Neural progenitor cell (in vitro differentiated cells): ENCODE results near the gene NOTCH1. TPM values are rescaled to one million over a fixed set of nuclear protein-coding genes. Genes with fewer than 3 reads are reported as not detected.

ENCODE experiments used
- DNase-seq: peaks from one replicate; pipeline ENCODE4 v3.0.0-alpha.2; 2016; ENCODE audit warnings: low spot score
- H2AFZ ChIP-seq: fragments of 200-600 bp; sonication (generic); replicated peaks from 2 replicates; pipeline ENCODE4 v1.6.1; 2016; ENCODE audit warnings: antibody characterized with exemption
- H3F3A ChIP-seq: fragments of 200-600 bp; sonication (generic); 2 replicates; pipeline ENCODE4 v1.6.1; 2016; ENCODE audit warnings: antibody characterized with exemption, low read depth
- H3K27ac ChIP-seq: fragments of 200-600 bp; sonication (generic); 2 replicates; pipeline ENCODE4 v1.5.1; 2016; ENCODE audit warnings: mild to moderate bottlenecking
- H3K27me3 ChIP-seq: fragments of 200-600 bp; sonication (generic); 2 replicates; pipeline ENCODE4 v1.6.1; 2016; ENCODE audit warnings: mild to moderate bottlenecking, moderate library complexity
- H3K36me3 ChIP-seq: fragments of 200-600 bp; sonication (generic); 2 replicates; pipeline ENCODE4 v1.5.1; 2016
- H3K4me1 ChIP-seq: fragments of 200-600 bp; sonication (generic); 2 replicates; pipeline ENCODE4 v1.6.1; 2016; ENCODE audit warnings: mixed run types
- H3K4me2 ChIP-seq: fragments of 200-600 bp; sonication (generic); 2 replicates; pipeline ENCODE4 v1.6.1; 2016
- H3K4me3 ChIP-seq: fragments of 200-600 bp; sonication (generic); 2 replicates; pipeline ENCODE4 v1.5.1; 2016
- H3K79me2 ChIP-seq: fragments of 200-600 bp; sonication (generic); 2 replicates; pipeline ENCODE4 v1.6.1; 2016; ENCODE audit warnings: low read depth
- H3K9ac ChIP-seq: fragments of 200-600 bp; sonication (generic); 2 replicates; pipeline ENCODE4 v1.6.1; 2016
- H3K9me3 ChIP-seq: fragments of 200-600 bp; sonication (generic); 2 replicates; pipeline ENCODE4 v1.5.1; 2016; ENCODE audit warnings: low read depth
- H4K20me1 ChIP-seq: fragments of 200-600 bp; sonication (generic); 2 replicates; pipeline ENCODE4 v1.6.1; 2016; ENCODE audit warnings: low read depth
- H3K27ac Mint-ChIP-seq: 3 replicates; pipeline ENCODE4 v1.8.0; 2021; ENCODE audit warnings: mixed read lengths
- H3K27me3 Mint-ChIP-seq: 2 replicates; pipeline ENCODE4 v1.8.0; 2022; ENCODE audit warnings: low read depth, mild to moderate bottlenecking, inconsistent platforms, moderate library complexity, mixed read lengths; ENCODE audit not compliant: insufficient read depth
- H3K36me3 Mint-ChIP-seq: 3 replicates; pipeline ENCODE4 v1.8.0; 2021; ENCODE audit warnings: mixed read lengths
- H3K4me1 Mint-ChIP-seq: 3 replicates; pipeline ENCODE4 v1.8.0; 2021; ENCODE audit warnings: mixed read lengths
- H3K4me3 Mint-ChIP-seq: 3 replicates; pipeline ENCODE4 v1.8.0; 2021; ENCODE audit warnings: mild to moderate bottlenecking, moderate library complexity, mixed read lengths
- H3K9me3 Mint-ChIP-seq: 3 replicates; pipeline ENCODE4 v1.8.0; 2020; ENCODE audit warnings: mixed read lengths
- EZH2 ChIP-seq: fragments of 200-600 bp; sonication (generic); IDR thresholded peaks from 2 replicates; pipeline ENCODE4 v1.6.1; 2017; ENCODE audit warnings: antibody characterized with exemption, mild to moderate bottlenecking, moderate library complexity
- EZH2phosphoT487 ChIP-seq: fragments of 200-600 bp; sonication (generic); IDR thresholded peaks from 2 replicates; pipeline ENCODE4 v1.6.1; 2017; ENCODE audit warnings: antibody characterized with exemption
- total RNA-seq: library from RNA; depleted of rRNA; stranded (reverse); fragments of >200 nt; gene quantifications from 2 replicates; pipeline ENCODE4 v1.2.3, GENCODE V29; 2015; ENCODE audit warnings: low replicate concordance
- TF ChIP-seq, protein P1 (sequence below): fragments of 200-600 bp; sonication (generic); IDR thresholded peaks from 2 replicates; pipeline ENCODE4 v1.5.1; 2017; ENCODE audit warnings: antibody characterized with exemption, mild to moderate bottlenecking

The NOTCH1 gene
- total RNA-seq, 1 donor from 2014 or later = 11.7 TPM

DNA sequence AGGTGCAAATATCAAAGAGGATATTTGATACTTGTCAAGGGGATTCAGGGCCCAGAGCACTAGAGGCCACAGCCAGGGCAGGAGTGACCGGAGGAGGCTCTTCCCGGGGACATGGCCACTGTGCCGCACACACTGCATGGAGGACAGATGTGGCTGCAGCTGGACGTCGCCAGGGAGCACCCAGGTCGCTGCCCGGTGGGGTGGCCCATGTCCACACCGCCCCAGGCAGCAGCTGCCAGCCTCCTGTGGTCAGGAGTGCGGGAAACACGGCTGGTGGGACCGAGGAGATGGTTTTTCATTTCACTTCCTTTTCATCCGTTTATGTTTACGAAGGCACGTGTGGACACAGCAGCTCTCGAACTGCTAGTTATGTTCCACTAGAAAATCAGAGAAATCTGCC is 78.1 kb downstream of the NOTCH1 start:
- H3K4me1 Mint-ChIP-seq = no peaks in the 10 kb centered on the region
- no peaks in the 10 kb centered on the region for H3K9me3 Mint-ChIP-seq
- DNase-seq = no peak
- Histone ChIP-seq H2AFZ (no peak overlapping the region), H3K36me3 (peaks cover 4% of the 10 kb centered on the region), H3K27ac (no peak overlapping the region), H3K79me2 (peaks cover 22% of the 10 kb centered on the region), H3K27me3 (no peaks in the 10 kb centered on the region), H3K4me2 (no peak overlapping the region), H3K9ac (no peak overlapping the region), H4K20me1 (peaks cover 48% of the 10 kb centered on the region), H3K4me1 (no peaks in the 10 kb centered on the region), H3F3A (no peaks in the 10 kb centered on the region), H3K9me3 (no peaks in the 10 kb centered on the region), H3K4me3 (no peak overlapping the region)
- H3K4me3 Mint-ChIP-seq = no peak overlapping the region
- H3K27ac Mint-ChIP-seq = no peak overlapping the region
- no peaks in the 10 kb centered on the region for H3K27me3 Mint-ChIP-seq
- H3K36me3 Mint-ChIP-seq = peaks cover 20% of the 10 kb centered on the region
- TF ChIP-seq, protein P1, sequence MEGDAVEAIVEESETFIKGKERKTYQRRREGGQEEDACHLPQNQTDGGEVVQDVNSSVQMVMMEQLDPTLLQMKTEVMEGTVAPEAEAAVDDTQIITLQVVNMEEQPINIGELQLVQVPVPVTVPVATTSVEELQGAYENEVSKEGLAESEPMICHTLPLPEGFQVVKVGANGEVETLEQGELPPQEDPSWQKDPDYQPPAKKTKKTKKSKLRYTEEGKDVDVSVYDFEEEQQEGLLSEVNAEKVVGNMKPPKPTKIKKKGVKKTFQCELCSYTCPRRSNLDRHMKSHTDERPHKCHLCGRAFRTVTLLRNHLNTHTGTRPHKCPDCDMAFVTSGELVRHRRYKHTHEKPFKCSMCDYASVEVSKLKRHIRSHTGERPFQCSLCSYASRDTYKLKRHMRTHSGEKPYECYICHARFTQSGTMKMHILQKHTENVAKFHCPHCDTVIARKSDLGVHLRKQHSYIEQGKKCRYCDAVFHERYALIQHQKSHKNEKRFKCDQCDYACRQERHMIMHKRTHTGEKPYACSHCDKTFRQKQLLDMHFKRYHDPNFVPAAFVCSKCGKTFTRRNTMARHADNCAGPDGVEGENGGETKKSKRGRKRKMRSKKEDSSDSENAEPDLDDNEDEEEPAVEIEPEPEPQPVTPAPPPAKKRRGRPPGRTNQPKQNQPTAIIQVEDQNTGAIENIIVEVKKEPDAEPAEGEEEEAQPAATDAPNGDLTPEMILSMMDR = no peak
- TF ChIP-seq EZH2phosphoT487 (no peak), EZH2 (no peak)

DNA sequence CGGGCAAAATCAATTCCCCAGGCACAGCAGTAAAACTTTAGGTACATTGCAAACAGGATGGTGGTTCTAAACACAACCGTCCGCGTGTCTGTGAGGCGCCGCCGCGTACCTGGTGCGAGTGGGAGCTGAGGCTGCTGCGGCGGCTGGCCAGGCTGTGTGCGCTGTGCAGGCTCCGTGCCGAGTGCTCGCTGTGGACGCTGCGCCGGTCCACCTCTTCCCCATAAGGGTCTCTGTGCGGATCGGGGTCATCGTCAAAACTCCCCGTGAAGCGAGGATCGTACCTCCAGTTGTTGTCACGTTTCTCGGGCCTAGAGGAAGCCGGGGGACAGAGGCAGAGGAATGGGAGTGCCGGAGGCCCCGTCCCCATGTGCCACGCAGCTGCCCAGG is 79.7 kb downstream of the NOTCH1 start:
- Histone ChIP-seq H3K9me3 (no peaks in the 10 kb centered on the region), H3K36me3 (peaks cover 4% of the 10 kb centered on the region), H3K79me2 (peaks cover 7% of the 10 kb centered on the region), H2AFZ (no peak overlapping the region), H3K4me3 (no peak overlapping the region), H4K20me1 (peaks cover 31% of the 10 kb centered on the region), H3K27ac (no peak overlapping the region), H3K9ac (no peak overlapping the region), H3K4me2 (no peak overlapping the region), H3F3A (no peaks in the 10 kb centered on the region), H3K4me1 (no peaks in the 10 kb centered on the region), H3K27me3 (no peaks in the 10 kb centered on the region)
- Mint-ChIP-seq H3K4me3 (no peak overlapping the region), H3K27ac (no peak overlapping the region), H3K36me3 (peaks cover 26% of the 10 kb centered on the region), H3K27me3 (no peaks in the 10 kb centered on the region), H3K4me1 (no peaks in the 10 kb centered on the region), H3K9me3 (no peaks in the 10 kb centered on the region)
- TF ChIP-seq, protein P1 = no peak
- TF ChIP-seq EZH2phosphoT487 = no peak
- TF ChIP-seq EZH2 = no peak
- DNase-seq = no peak

DNA sequence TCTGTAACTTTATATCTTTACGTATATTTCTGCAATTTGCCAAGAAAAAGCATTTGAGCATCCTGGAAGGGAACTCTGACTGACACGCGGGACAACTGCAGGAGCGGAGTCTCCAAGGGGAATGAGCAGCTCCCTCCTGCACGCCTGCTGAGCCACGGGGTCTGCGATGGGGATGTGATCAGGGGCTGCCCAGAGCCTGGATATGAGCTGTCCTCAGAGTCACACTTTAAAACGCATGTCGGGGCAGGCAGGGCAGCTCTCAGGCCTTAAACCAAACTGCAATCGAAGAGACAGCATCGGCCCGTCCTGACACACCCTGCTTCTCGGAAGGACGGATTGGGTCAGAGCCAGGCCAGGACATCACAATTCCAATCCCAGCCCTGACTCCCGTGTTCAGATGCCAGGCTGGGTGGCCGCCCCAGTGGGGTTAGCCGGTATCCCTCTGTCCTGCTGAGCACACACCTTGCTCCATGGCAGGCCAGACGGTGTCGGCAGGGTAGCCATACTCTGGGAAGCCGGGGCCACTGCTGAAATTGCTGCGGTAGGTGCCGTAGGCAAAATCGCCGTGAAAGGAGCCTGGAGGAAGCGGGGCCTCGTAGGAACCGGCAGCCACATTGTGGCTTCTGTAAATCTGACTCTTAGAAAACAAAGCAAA is 80.2 kb downstream of the NOTCH1 start:
- H3K79me2 ChIP-seq = peaks cover 2% of the 10 kb centered on the region
- peaks cover 4% of the 10 kb centered on the region for H3K36me3 ChIP-seq
- DNase-seq = no peak
- H3K9me3 ChIP-seq = no peaks in the 10 kb centered on the region
- no peak overlapping the region for H3K27ac Mint-ChIP-seq
- no peaks in the 10 kb centered on the region for H3K9me3 Mint-ChIP-seq
- no peaks in the 10 kb centered on the region for H3K4me1 Mint-ChIP-seq
- H3K4me3 Mint-ChIP-seq = no peak overlapping the region
- H3K9ac ChIP-seq = no peak overlapping the region
- H3K36me3 Mint-ChIP-seq = peaks cover 25% of the 10 kb centered on the region
- H3K4me2 ChIP-seq = no peak overlapping the region
- peaks cover 2% of the 10 kb centered on the region for H3K27me3 Mint-ChIP-seq
- peaks cover 28% of the 10 kb centered on the region for H4K20me1 ChIP-seq
- H3F3A ChIP-seq = no peaks in the 10 kb centered on the region
- H2AFZ ChIP-seq = no peak overlapping the region
- H3K4me1 ChIP-seq = no peaks in the 10 kb centered on the region
- H3K27ac ChIP-seq = no peak overlapping the region
- no peaks in the 10 kb centered on the region for H3K27me3 ChIP-seq
- TF ChIP-seq EZH2 (no peak), EZH2phosphoT487 (no peak)
- TF ChIP-seq, protein P1 = no peak
- no peak overlapping the region for H3K4me3 ChIP-seq
